GM23248 (cell line): ENCODE measurements around the gene TEAD1. TPM values are rescaled to one million over a fixed set of nuclear protein-coding genes. Genes with fewer than 3 reads are reported as not detected.

ENCODE experiments used
- DNase-seq: peaks from one replicate; pipeline ENCODE4 v3.0.0-alpha.2; 2015
- H2AFZ ChIP-seq: fragments of 200-600 bp; sonication (generic); 2 replicates; pipeline ENCODE4 v1.6.1; 2016; ENCODE audit warnings: antibody characterized with exemption
- H3F3A ChIP-seq: fragments of 200-600 bp; sonication (generic); 2 replicates; pipeline ENCODE4 v1.6.1; 2016; ENCODE audit warnings: mild to moderate bottlenecking, antibody characterized with exemption, mixed run types; ENCODE audit not compliant: insufficient read depth
- H3K27ac ChIP-seq: fragments of 200-600 bp; sonication (generic); 2 replicates; pipeline ENCODE4 v1.5.1; 2016; ENCODE audit warnings: mild to moderate bottlenecking
- H3K27me3 ChIP-seq: fragments of 200-600 bp; sonication (generic); replicated peaks from 2 replicates; pipeline ENCODE4 v1.6.1; 2016; ENCODE audit warnings: mild to moderate bottlenecking; ENCODE audit not compliant: insufficient read depth
- H3K36me3 ChIP-seq: fragments of 200-600 bp; sonication (generic); 2 replicates; pipeline ENCODE4 v1.6.1; 2016; ENCODE audit warnings: low read depth, mild to moderate bottlenecking
- H3K4me1 ChIP-seq: fragments of 200-600 bp; sonication (generic); 2 replicates; pipeline ENCODE4 v1.6.1; 2016; ENCODE audit warnings: mild to moderate bottlenecking; ENCODE audit not compliant: insufficient read depth
- H3K4me2 ChIP-seq: fragments of 200-600 bp; sonication (generic); one replicate; pipeline ENCODE4 v1.6.1; 2016; ENCODE audit warnings: mild to moderate bottlenecking; ENCODE audit not compliant: unreplicated experiment
- H3K4me3 ChIP-seq: fragments of 200-600 bp; sonication (generic); 2 replicates; pipeline ENCODE4 v1.5.1; 2016; ENCODE audit warnings: mild to moderate bottlenecking
- H3K79me2 ChIP-seq: fragments of 200-600 bp; sonication (generic); 2 replicates; pipeline ENCODE4 v1.6.1; 2016; ENCODE audit warnings: mild to moderate bottlenecking; ENCODE audit not compliant: insufficient read depth
- H3K9ac ChIP-seq: fragments of 200-600 bp; sonication (generic); 2 replicates; pipeline ENCODE4 v1.6.1; 2016; ENCODE audit warnings: mild to moderate bottlenecking
- H3K9me2 ChIP-seq: fragments of 200-600 bp; sonication (generic); 2 replicates; pipeline ENCODE4 v1.6.1; 2016; ENCODE audit warnings: mixed run types, mild to moderate bottlenecking, moderate library complexity; ENCODE audit not compliant: insufficient read depth
- H3K9me3 ChIP-seq: fragments of 200-600 bp; sonication (generic); one replicate; pipeline ENCODE4 v1.6.1; 2017; ENCODE audit warnings: low read depth
- H4K20me1 ChIP-seq: fragments of 200-600 bp; sonication (generic); 2 replicates; pipeline ENCODE4 v1.6.0; 2016; ENCODE audit not compliant: insufficient read depth
- EZH2 ChIP-seq: fragments of 200-600 bp; sonication (generic); IDR thresholded peaks from 2 replicates; pipeline ENCODE4 v1.6.1; 2018; ENCODE audit warnings: antibody characterized with exemption, mild to moderate bottlenecking; ENCODE audit not compliant: insufficient read depth, poor library complexity, severe bottlenecking
- EZH2phosphoT487 ChIP-seq: fragments of 200-600 bp; sonication (generic); IDR thresholded peaks from 2 replicates; pipeline ENCODE4 v1.6.1; 2018; ENCODE audit warnings: antibody characterized with exemption, moderate library complexity, mild to moderate bottlenecking, low read depth; ENCODE audit not compliant: insufficient read depth
- WGBS, 2 experiments: methylation state at CpG; one replicate each; pipeline ENCODE4 v1.1.6; 2015 to 2017; ENCODE audit warnings: low lambda C conversion rate in 2 of 2, low coverage in 1 of 2; ENCODE audit errors: missing lambda C conversion rate in 2 of 2; 5-methylcytosine and 5-hydroxymethylcytosine counted together
- in situ Hi-C: fragments of 300-500 bp; cut with MboI; formaldehyde crosslinking; loops from 2 replicates; pipeline ENCODE4 v1.15.0; 2020
- polyA plus RNA-seq: library from polyadenylated mRNA; unstranded; fragments of >200 nt; fragmentation: Nextera tagmentation; extraction: Ambion mirVana; gene quantifications from 2 replicates; pipeline ENCODE4 v1.2.1, GENCODE V29; 2016
- total RNA-seq: library from RNA; depleted of rRNA; stranded (reverse); fragments of >200 nt; shearing (Covaris generic); gene quantifications from 2 replicates; pipeline ENCODE4 v1.2.3, GENCODE V29; 2014

Gene TEAD1
- total and polyA plus RNA-seq, 2 experiments from 2014 or later = 52.3 to 144 TPM

DNA sequence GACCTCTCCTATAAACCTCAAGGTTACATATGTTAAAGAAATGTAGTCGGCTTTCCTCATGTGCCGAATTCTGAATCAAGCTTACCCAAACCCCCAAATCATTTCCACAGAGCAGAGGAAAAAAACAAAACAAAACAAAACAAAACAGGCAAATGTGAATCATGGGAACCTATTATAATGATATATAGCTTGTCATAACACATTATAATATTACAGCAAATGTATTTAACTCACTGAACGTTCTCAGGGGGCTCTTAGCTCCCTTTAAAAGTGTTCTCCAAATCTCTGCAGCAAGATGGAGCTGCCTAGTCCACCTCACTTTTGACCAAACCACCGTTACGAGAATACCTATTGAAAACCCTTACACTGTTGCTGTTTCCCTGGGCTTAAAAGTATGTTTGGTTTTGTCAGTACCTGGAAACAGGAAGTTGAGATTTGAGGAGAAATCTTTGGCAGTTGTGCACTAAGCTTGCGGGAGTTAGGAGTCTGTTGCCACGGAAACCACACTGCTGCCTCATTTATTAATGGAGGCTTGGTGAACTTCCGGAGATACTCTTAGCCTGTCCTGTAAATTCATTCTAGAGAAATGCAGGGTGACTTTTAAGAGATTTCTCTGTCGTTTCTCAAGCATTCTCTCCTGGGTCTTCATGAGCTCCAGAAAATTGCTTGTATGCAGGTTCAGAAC, 167.9 kb downstream of the TEAD1 start:
- Histone ChIP-seq H3K36me3 (no peaks in the 10 kb centered on the region), H3K4me1 (peaks cover 58% of the 10 kb centered on the region), H3K27me3 (no peaks in the 10 kb centered on the region), H3F3A (peaks cover 24% of the 10 kb centered on the region), H4K20me1 (peaks cover 32% of the 10 kb centered on the region), H2AFZ (no peak overlapping the region), H3K9ac (peak overlapping the region; percentile 24), H3K4me2 (peak overlapping the region; percentile 40), H3K27ac (peak overlapping the region; percentile 44), H3K4me3 (no peak overlapping the region), H3K9me3 (no peaks in the 10 kb centered on the region), H3K9me2 (no peaks in the 10 kb centered on the region), H3K79me2 (peaks cover 100% of the 10 kb centered on the region)
- in situ Hi-C loops = no loop called here
- 53 to 57% methylated on average over 9 of the region's 9 CpGs for WGBS, 2 experiments
- TF ChIP-seq EZH2 (no peak), EZH2phosphoT487 (no peak)
- peak; percentile 80 for DNase-seq

DNA sequence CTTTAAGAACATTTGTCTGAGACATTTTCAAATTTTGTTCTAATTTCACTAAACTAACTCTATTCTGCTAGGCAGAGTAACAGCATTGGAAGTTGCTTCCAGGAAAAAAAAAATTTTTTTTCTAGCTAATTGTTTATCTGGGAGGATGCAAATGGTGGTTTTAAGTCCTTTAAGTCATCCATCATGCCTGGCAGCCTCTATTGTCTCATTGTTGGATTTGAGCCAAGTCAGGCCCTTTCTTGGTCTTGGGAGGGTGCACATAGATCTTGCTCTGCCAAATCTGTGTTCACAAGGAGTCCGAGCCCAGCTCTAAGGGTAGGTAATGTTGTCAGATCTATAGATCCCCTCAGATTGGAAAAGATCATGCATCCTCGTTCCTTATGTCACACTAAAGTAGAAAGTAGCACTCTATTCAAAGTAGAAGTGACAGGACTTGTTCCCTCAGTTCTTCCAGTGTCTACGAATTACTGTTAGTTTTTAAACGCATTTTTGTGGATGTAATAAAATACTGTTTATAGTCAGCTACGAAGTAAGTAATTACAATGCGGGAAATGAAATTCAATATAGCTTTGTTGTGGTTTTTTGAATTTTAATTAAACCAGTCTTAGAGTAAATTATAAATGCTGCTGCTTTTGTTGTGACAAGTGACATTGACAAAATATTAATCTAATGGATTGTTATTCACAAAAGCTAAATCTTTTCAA, 168.9 kb downstream of the TEAD1 start:
- TF ChIP-seq EZH2phosphoT487 (no peak), EZH2 (no peak)
- H3K79me2 ChIP-seq = peaks cover 100% of the 10 kb centered on the region
- H3K4me3 ChIP-seq = no peak overlapping the region
- 70 to 75% methylated on average over 6 of the region's 6 CpGs for WGBS, 2 experiments
- no peaks in the 10 kb centered on the region for H3K9me3 ChIP-seq
- peak overlapping the region; percentile 24 for H3K9ac ChIP-seq
- peak overlapping the region; percentile 40 for H3K4me2 ChIP-seq
- peak overlapping the region; percentile 44 for H3K27ac ChIP-seq
- peaks cover 58% of the 10 kb centered on the region for H3K4me1 ChIP-seq
- peaks cover 32% of the 10 kb centered on the region for H4K20me1 ChIP-seq
- no peaks in the 10 kb centered on the region for H3K27me3 ChIP-seq
- H3K9me2 ChIP-seq = no peaks in the 10 kb centered on the region
- H2AFZ ChIP-seq = no peak overlapping the region
- H3F3A ChIP-seq = peaks cover 21% of the 10 kb centered on the region
- H3K36me3 ChIP-seq = no peaks in the 10 kb centered on the region
- DNase-seq = peak; percentile 42
- in situ Hi-C loops = no loop called here

DNA sequence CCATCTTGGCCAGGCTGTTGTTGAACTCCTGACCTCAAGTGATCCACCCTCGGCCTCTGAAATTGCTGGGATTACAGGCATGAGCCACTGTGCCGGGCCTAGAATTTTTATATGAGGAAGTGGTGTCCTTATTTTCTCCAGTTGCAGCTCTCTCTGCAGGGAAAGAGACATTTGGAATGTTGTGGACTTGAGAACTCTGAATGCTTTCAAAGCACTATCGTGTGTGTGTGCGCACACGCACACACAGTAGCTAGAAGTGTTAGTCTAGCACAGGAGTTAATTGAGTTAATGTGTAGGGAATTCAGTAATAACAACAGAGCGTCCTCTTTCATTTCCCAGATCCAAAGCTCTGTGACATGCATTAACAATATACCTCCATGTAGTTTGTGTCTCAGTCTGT, 170.9 kb downstream of the TEAD1 start:
- Histone ChIP-seq H2AFZ (no peak overlapping the region), H3K27me3 (no peaks in the 10 kb centered on the region), H3K9me2 (no peaks in the 10 kb centered on the region), H3K27ac (no peak overlapping the region), H3K4me3 (no peak overlapping the region), H3K4me1 (peaks cover 47% of the 10 kb centered on the region), H3K9ac (no peak overlapping the region), H3K79me2 (peaks cover 100% of the 10 kb centered on the region), H3F3A (peaks cover 20% of the 10 kb centered on the region), H3K4me2 (no peak overlapping the region), H3K36me3 (no peaks in the 10 kb centered on the region), H3K9me3 (no peaks in the 10 kb centered on the region), H4K20me1 (peaks cover 36% of the 10 kb centered on the region)
- no peak for DNase-seq
- no peak for TF ChIP-seq EZH2phosphoT487
- no peak for TF ChIP-seq EZH2
- in situ Hi-C loops = no loop called here
- WGBS, 2 experiments = 96 to 98% methylated on average over 6 of the region's 6 CpGs

DNA sequence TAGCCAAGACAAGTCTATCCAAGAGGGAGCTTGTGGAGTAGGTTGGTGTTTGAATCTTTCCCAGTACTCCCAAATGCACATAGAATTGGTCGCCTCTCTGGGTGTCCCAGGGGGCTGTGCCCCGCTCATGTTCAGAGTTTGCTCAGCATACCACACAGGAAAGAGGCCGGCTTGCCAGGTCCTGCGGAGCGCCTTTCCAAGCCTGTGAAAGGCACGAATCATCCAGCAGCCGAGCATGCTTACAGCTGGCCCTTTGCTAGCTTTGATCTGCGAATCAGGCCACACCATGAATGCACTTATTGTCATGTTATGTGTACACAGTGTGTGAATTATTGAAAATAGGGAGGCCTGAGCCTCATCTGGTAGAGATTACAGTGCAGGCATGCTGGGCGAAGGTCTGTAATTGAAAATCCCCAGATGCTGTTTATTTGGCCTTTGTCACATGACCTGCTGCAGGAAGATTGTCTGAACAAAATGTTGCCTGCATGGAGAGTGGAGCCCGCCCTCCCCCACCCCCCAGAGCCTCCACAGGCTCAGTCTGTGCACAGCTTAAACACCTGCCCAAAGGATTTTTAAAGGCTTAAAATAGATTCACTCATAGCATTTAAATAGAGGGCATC, 171.6 kb downstream of the TEAD1 start:
- WGBS, 2 experiments = 27 to 30% methylated on average over 10 of the region's 10 CpGs
- H3K4me1 ChIP-seq = peaks cover 41% of the 10 kb centered on the region
- H3F3A ChIP-seq = peaks cover 20% of the 10 kb centered on the region
- H3K9me2 ChIP-seq = no peaks in the 10 kb centered on the region
- H2AFZ ChIP-seq = no peak overlapping the region
- in situ Hi-C loops = no loop called here
- peaks cover 3% of the 10 kb centered on the region; the same call in 1 of the 2 replicates for H3K36me3 ChIP-seq
- no peaks in the 10 kb centered on the region for H3K9me3 ChIP-seq
- TF ChIP-seq EZH2phosphoT487 (no peak), EZH2 (no peak)
- no peak overlapping the region for H3K9ac ChIP-seq
- peak; percentile 69 for DNase-seq
- no peak overlapping the region for H3K4me3 ChIP-seq
- H3K27ac ChIP-seq = 0 out of 2 replicates have a peak overlapping the region, but pooled peaks have one; percentile 3
- H3K4me2 ChIP-seq = no peak overlapping the region
- H4K20me1 ChIP-seq = peaks cover 32% of the 10 kb centered on the region
- H3K27me3 ChIP-seq = no peaks in the 10 kb centered on the region
- peaks cover 100% of the 10 kb centered on the region for H3K79me2 ChIP-seq
